CD4-positive, alpha-beta T cell treated with Interleukin-21 for 1 hour (primary cell): Measurements from ENCODE around the gene PLCB1.
"Not testable (repeated sequence)": the region's sequence is repeated elsewhere in the genome, so short reads cannot be mapped to it uniquely, and the experiment has no call there.

ENCODE experiments used
- DNase-seq: peaks from one replicate; pipeline ENCODE4 v3.0.0-alpha.2; 2020

The PLCB1 gene

GRCh38 chr20:8803941-8804340, 671.9 kb downstream of the PLCB1 start:
- DNase-seq, result no peak

GRCh38 chr20:8805737-8806442, 673.8 kb downstream of the PLCB1 start:
- DNase-seq, result no peak

GRCh38 chr20:8807480-8808201, 675.6 kb downstream of the PLCB1 start:
- no peak for DNase-seq

GRCh38 chr20:8808202-8808535, 676.1 kb downstream of the PLCB1 start:
- no peak for DNase-seq

- no peak for DNase-seq
These were observed 677.3 kb downstream of the PLCB1 start for GRCh38 chr20:8809107-8809953.

- DNase-seq, result no peak
These were observed 679.9 kb downstream of the PLCB1 start for GRCh38 chr20:8811801-8812594.

GRCh38 chr20:8812817-8813216, 680.8 kb downstream of the PLCB1 start:
- DNase-seq, result no peak

GRCh38 chr20:8815208-8815607, 683.1 kb downstream of the PLCB1 start:
- no peak for DNase-seq

GRCh38 chr20:8829256-8829655, 697.2 kb downstream of the PLCB1 start:
- no peak for DNase-seq

- not testable (repeated sequence) for DNase-seq
These were observed 702.2 kb downstream of the PLCB1 start for GRCh38 chr20:8834294-8834693.

- no peak for DNase-seq
These were observed 702.8 kb downstream of the PLCB1 start for GRCh38 chr20:8834851-8835250.

GRCh38 chr20:8837396-8837795, 705.3 kb downstream of the PLCB1 start:
- no peak for DNase-seq

- no peak for DNase-seq
These were observed 710.5 kb downstream of the PLCB1 start for GRCh38 chr20:8842525-8842924.

- DNase-seq, result no peak
These were observed 712.1 kb downstream of the PLCB1 start for GRCh38 chr20:8844179-8844578.

GRCh38 chr20:8849990-8850389, 717.9 kb downstream of the PLCB1 start:
- no peak for DNase-seq

- DNase-seq, result no peak
These were observed 719.4 kb downstream of the PLCB1 start for GRCh38 chr20:8851446-8851845.

GRCh38 chr20:8851919-8852318, 719.9 kb downstream of the PLCB1 start:
- DNase-seq, result not testable (repeated sequence)

GRCh38 chr20:8853211-8853610, 721.1 kb downstream of the PLCB1 start:
- DNase-seq, result not testable (repeated sequence)

- peak; percentile 27 for DNase-seq
These were observed 721.8 kb downstream of the PLCB1 start for GRCh38 chr20:8853805-8854338.

GRCh38 chr20:8854571-8854970, 722.5 kb downstream of the PLCB1 start:
- no peak for DNase-seq

GRCh38 chr20:8855315-8855714, 723.2 kb downstream of the PLCB1 start:
- DNase-seq, result no peak

- DNase-seq, result no peak
These were observed 724.6 kb downstream of the PLCB1 start for GRCh38 chr20:8856668-8857067.
